GM12873 (cell line): ENCODE results near the gene XPNPEP3.

Experiments used
- TF ChIP-seq, protein P1 (sequence below): IDR thresholded peaks from 2 replicates; pipeline ENCODE4 v1.5.1; 2012; ENCODE audit warnings: low read depth, mild to moderate bottlenecking, moderate library complexity, low read length, control low read depth; ENCODE audit not compliant: insufficient read depth; ENCODE audit errors: missing control alignments

Gene XPNPEP3

DNA sequence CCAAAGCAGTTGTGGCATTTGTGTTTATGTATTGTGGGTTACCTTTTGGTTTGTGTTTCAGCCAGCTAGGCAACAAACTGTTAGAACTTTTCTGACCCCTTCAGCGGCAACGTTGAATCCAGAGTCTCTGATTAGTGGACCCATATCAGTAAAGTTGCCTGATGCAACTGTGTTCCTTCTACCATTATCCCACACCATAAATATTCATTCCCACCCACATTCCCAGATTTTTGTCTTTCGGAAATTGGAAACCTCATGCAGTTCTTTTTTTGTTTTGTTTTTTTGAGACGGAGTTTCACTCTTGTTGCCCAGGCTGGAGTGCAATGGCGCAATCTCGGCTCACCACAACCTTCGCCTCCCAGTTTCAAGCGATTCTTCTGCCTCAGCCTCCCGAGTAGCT is 63.6 kb downstream of the XPNPEP3 start:
- TF ChIP-seq, protein P1, sequence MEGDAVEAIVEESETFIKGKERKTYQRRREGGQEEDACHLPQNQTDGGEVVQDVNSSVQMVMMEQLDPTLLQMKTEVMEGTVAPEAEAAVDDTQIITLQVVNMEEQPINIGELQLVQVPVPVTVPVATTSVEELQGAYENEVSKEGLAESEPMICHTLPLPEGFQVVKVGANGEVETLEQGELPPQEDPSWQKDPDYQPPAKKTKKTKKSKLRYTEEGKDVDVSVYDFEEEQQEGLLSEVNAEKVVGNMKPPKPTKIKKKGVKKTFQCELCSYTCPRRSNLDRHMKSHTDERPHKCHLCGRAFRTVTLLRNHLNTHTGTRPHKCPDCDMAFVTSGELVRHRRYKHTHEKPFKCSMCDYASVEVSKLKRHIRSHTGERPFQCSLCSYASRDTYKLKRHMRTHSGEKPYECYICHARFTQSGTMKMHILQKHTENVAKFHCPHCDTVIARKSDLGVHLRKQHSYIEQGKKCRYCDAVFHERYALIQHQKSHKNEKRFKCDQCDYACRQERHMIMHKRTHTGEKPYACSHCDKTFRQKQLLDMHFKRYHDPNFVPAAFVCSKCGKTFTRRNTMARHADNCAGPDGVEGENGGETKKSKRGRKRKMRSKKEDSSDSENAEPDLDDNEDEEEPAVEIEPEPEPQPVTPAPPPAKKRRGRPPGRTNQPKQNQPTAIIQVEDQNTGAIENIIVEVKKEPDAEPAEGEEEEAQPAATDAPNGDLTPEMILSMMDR, result no peak

DNA sequence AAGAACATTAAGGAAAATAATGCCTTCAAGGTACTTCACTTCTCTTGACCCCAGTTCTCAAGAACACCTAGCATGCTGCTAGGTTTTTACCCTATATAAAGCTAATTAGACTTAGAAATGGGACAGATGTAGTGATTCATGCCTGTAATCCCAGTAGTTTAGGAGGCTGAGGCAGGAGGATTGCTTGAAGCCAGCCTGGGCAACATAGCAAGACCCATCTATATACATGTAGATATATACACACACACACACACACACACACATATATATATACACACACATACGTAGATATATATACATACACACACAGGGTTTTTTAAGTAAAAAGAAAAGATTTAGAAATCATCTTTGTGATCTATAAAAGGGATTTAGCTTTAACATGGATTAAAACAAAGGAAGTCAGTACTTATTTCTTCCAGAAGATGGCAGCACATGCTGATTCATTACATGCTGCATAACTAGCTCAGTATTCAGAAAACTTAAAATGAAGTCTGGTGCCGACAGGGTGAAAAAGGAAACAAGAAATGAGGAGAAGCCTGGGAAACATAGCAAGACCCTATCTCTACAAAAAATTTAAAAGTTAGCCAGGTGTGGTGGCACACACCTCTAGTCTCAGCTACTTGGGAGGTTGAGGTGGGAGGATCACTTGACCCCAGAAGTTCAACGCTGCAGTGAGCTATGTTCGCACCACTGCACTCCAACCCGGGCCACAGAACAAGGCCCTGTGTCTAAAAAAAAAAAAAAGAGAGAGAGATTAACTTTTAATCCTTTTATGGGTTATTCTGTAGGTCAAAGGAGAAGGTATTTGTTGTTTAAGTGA is 65.7 kb downstream of the XPNPEP3 start:
- TF ChIP-seq, protein P1, result peak; percentile 50

DNA sequence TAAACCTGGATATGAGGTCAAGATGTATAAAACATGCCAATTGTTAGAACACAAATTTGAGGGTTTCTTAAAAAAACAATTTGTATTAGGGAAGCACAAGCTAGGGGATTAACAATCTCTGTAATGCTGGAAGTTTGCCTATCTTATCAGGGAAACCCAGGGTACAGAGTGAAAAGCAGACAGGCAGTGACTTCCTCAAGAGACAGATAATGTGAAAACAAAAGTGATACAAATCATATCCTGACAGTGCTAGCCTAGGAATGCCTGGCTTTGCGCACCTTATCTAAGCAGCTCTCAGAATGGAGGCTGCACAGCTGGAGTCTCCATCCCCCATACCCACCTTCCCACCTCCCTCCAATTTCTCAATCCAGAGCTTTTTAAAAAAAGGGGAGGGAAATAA is 71.7 kb downstream of the XPNPEP3 start:
- TF ChIP-seq, protein P1, result no peak

DNA sequence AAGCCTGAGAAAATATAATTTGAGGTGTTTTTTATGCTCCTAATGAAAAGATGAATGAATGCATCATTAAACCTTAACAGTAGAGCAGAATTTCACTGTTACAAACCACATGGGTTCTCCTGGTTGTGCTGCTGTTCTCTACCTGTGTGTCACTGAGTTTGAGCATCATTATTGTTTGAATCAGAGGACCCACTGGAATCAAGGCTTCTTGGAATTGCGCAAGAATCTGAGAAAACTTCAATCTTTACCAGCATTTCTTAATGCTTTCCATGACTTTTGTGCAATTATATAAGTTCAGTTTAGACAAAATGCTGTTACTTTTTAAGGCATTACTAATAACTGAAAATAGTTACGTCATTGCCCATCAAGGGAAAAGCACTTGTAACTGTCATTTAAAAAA is 75.4 kb downstream of the XPNPEP3 start:
- TF ChIP-seq, protein P1, result no peak

DNA sequence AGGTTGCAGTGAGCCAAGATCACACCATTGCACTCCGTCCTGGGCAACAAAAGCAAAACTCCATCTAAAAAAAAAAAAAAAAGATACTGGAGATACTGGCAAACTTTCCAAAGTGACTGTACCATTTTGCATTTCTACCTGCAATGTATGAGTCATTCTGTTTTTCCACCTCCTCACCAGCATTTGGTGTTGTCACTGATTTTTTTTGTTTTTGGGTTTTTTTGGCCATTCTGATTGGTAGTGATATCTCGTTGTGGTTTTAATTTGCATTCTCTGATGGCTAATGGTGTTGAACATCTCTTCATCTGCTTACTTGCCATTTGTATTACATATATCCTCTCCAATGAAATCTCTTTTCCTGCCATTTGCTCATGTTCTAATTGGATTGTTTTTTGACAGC is 82.3 kb downstream of the XPNPEP3 start:
- TF ChIP-seq, protein P1, result no peak

DNA sequence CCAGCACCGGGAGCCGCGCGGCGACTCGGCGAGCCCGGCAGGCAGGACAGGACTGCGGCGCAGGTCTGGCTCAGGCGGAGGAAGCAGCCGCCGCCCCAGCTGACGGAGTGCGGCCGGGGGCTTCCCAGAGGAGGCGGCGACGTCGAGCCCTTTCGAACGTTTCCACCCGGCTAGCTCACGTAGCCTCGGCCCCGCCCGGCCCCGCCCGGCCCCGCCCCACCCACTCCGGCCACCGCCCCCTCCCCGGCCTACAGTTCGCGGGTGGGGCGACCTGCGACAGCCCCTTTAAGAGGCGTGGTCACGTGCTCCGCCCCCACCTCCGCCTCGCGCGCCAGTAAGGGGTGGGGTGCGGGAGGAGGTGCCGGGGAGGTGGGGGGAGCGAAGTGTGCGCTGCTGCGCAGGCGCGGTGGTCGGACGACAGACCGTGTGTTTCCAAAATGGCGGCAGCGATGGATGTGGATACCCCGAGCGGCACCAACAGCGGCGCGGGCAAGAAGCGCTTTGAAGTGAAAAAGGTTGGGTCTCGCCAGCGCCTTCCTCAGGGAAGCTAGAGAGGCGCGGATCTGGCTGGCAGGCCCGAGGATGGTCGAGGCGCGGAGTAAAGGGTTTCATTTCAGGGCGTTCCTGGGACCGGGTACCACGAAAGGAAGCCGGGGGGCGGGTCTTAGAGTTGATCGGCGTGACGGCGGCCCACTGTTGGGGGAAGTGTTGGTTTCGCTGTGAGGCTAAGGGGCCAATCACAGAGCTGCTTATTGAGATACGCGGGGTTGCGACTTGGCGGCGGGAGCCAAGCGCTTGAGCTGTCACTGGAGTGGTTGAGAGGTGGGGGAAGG is 94.2 kb downstream of the XPNPEP3 start, which contains the start of gene RBX1:
Gene RBX1 (plus strand): TSS at position 417 of the 833 bp plus-strand sequence. CDS start 21 bp downstream, at position 438.
- TF ChIP-seq, protein P1, result no peak
